Retinal pigment epithelial cell (primary cell): ENCODE measurements around the gene SYK.
A peak's percentile ranks its signal among the peaks of the same experiment; 100 is the strongest.

Source experiments
- DNase-seq: peaks from one replicate; pipeline ENCODE4 v3.0.0-alpha.2; 2010; ENCODE audit warnings: low read depth
- H3K4me3 ChIP-seq: 2 replicates; pipeline ENCODE4 v1.5.1; 2011; ENCODE audit warnings: mild to moderate bottlenecking, low read length, control low read depth, moderate library complexity
- TF ChIP-seq, protein P1 (sequence below): conservative IDR thresholded peaks from 2 replicates; pipeline ENCODE4 v1.5.1; 2011; ENCODE audit warnings: low read depth, low read length, control low read depth, inconsistent platforms

SYK gene

DNA sequence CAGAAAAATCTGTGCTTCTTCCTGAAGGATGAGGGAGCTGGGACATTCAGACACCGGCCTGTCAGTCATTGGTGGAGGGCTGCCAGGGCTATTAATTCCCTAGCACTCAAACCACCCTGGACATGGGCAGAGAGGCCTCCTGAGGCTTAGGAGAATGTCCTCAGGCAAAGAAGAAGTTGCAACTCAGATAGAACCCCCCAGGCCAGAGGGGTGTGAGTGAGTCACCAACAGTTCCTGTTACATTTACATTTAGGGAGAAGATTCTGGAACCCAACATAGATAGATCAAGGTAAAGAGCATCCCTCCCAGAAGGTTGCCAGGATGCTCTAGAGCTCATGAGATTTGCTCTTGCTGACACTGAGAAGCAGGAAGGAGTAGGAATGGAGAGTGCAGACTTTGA is 29.2 kb upstream of the SYK start:
- TF ChIP-seq, protein P1, sequence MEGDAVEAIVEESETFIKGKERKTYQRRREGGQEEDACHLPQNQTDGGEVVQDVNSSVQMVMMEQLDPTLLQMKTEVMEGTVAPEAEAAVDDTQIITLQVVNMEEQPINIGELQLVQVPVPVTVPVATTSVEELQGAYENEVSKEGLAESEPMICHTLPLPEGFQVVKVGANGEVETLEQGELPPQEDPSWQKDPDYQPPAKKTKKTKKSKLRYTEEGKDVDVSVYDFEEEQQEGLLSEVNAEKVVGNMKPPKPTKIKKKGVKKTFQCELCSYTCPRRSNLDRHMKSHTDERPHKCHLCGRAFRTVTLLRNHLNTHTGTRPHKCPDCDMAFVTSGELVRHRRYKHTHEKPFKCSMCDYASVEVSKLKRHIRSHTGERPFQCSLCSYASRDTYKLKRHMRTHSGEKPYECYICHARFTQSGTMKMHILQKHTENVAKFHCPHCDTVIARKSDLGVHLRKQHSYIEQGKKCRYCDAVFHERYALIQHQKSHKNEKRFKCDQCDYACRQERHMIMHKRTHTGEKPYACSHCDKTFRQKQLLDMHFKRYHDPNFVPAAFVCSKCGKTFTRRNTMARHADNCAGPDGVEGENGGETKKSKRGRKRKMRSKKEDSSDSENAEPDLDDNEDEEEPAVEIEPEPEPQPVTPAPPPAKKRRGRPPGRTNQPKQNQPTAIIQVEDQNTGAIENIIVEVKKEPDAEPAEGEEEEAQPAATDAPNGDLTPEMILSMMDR = no peak
- no peak overlapping the region for H3K4me3 ChIP-seq
- DNase-seq = no peak

DNA sequence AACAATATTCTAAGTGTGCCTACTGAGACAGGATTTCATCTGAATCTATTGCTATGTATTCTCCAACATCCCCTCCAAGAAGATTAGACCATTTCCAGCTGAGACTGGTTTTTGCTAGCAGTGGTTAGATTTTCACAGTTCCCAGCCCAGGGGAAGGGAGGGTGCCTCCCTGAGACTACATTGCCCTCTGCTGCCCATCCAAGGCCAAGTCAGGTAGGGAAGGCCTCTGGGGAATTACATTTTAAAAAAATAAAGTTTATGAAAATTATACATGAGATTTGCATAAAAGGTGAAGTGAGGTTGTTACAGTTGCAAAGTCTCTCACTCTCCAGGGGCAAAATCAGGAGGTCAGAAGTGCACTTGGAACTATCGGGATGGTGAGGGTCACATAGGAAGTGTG is 28.0 kb upstream of the SYK start:
- DNase-seq = no peak
- TF ChIP-seq, protein P1 = peak; percentile 8
- no peak overlapping the region for H3K4me3 ChIP-seq

- no peak overlapping the region for H3K4me3 ChIP-seq
- TF ChIP-seq, protein P1 = no peak
- DNase-seq = no peak
These were observed 27.5 kb upstream of the SYK start for GRCh38 chr9:90774071-90774470.

- no peak overlapping the region for H3K4me3 ChIP-seq
- no peak for DNase-seq
- TF ChIP-seq, protein P1 = no peak
These were observed 26.9 kb upstream of the SYK start for GRCh38 chr9:90774682-90775081.

GRCh38 chr9:90775657-90776056 is 26.0 kb upstream of the SYK start:
- TF ChIP-seq, protein P1 = no peak
- DNase-seq = no peak
- no peak overlapping the region for H3K4me3 ChIP-seq

DNA sequence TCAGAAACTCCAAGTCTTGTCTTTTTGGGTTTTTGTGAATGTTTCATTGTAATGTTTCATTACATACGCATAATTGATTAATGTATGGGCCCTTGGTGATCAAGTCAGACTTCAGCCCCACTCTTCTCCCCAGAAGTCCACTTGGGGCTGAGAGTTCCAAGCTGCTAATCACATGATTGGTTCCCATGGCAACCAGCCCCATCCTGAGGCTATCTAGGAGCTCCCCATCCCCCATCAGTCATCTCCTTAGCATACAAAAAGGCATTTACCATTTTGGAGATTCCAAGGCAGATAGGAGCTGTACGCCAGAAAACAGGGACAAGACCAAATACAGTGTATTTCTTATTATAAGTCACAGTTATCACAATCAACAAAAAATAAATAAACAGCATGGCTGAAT is 22.9 kb upstream of the SYK start:
- no peak for DNase-seq
- H3K4me3 ChIP-seq = no peak overlapping the region
- TF ChIP-seq, protein P1 = no peak

DNA sequence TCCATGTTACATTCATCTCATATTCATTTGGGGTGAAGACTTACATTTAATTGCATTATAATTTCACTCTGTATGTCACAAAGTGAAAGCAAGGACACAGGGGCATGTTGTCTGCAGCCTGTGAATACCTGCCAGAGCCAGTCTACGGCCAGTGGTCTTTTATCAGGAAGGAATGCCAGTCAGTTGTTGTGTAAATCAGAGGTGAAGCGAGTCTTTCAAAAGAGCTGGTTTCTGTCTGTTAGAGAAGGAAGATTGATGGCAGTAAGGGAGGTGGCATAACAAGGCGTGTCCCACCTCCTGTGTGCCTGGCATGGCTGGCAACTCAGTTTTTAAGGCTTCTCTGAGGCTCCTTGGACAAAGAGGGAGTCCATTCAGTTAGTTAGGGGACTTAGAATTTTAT is 18.1 kb upstream of the SYK start:
- TF ChIP-seq, protein P1 = no peak
- DNase-seq = no peak
- no peak overlapping the region for H3K4me3 ChIP-seq
